ENCODE measurements around the gene CHCHD6.
A peak's percentile ranks its signal among the peaks of the same experiment; 100 is the strongest.

CHCHD6 gene

GRCh38 chr3:126992216-126992615 lies 288.2 kb downstream of the CHCHD6 start:
- Mint-ChIP-seq H3K27ac (peak overlapping the region; percentile 9), H3K4me3 (no peak overlapping the region), H3K27me3 (no peaks in the 10 kb centered on the region), H3K9me3 (no peaks in the 10 kb centered on the region), H3K4me1 (peaks cover 24 to 35% of the 10 kb centered on the region in 2 donors), H3K36me3 (peaks cover 35 to 46% of the 10 kb centered on the region in 2 donors)
- no peak for ATAC-seq (replicated peaks)
- DNase-seq, result no peak

GRCh38 chr3:126992776-126993175 lies 288.7 kb downstream of the CHCHD6 start:
- ATAC-seq (replicated peaks) (no peak), DNase-seq (no peak)
- Mint-ChIP-seq H3K27me3 (no peaks in the 10 kb centered on the region), H3K36me3 (peaks cover 35 to 47% of the 10 kb centered on the region in 2 donors), H3K27ac (no peak overlapping the region), H3K4me1 (peaks cover 21 to 36% of the 10 kb centered on the region in 2 donors), H3K4me3 (no peak overlapping the region), H3K9me3 (no peaks in the 10 kb centered on the region)

GRCh38 chr3:126993436-126993835 lies 289.4 kb downstream of the CHCHD6 start:
- peaks cover 21 to 42% of the 10 kb centered on the region in 2 donors for H3K4me1 Mint-ChIP-seq
- ATAC-seq (replicated peaks) (no peak), DNase-seq (no peak)
- H3K9me3 Mint-ChIP-seq, result no peaks in the 10 kb centered on the region
- no peaks in the 10 kb centered on the region for H3K27me3 Mint-ChIP-seq
- peaks cover 37 to 53% of the 10 kb centered on the region in 2 donors for H3K36me3 Mint-ChIP-seq
- H3K27ac Mint-ChIP-seq, result no peak overlapping the region
- no peak overlapping the region for H3K4me3 Mint-ChIP-seq

- Mint-ChIP-seq H3K9me3 (no peaks in the 10 kb centered on the region), H3K4me1 (peaks cover 21 to 42% of the 10 kb centered on the region in 2 donors), H3K27me3 (no peaks in the 10 kb centered on the region), H3K4me3 (peak overlapping the region; percentile 29 to 50), H3K36me3 (peaks cover 33 to 45% of the 10 kb centered on the region in 2 donors), H3K27ac (peak overlapping the region; percentile 69)
- DNase-seq, result no peak
- peak; percentile 49 to 71 for ATAC-seq (replicated peaks)
Measured at GRCh38 chr3:126994661-126995245, 290.7 kb downstream of the CHCHD6 start.

GRCh38 chr3:126995254-126995780 lies 291.3 kb downstream of the CHCHD6 start:
- ATAC-seq (replicated peaks), result peak; percentile 38 to 53
- H3K4me3 Mint-ChIP-seq, result no peak overlapping the region
- peaks cover 33 to 45% of the 10 kb centered on the region in 2 donors for H3K36me3 Mint-ChIP-seq
- H3K27ac Mint-ChIP-seq, result peak overlapping the region; percentile 69
- no peak for DNase-seq
- no peaks in the 10 kb centered on the region for H3K27me3 Mint-ChIP-seq
- H3K9me3 Mint-ChIP-seq, result no peaks in the 10 kb centered on the region
- H3K4me1 Mint-ChIP-seq, result peaks cover 21 to 42% of the 10 kb centered on the region in 2 donors

- Mint-ChIP-seq H3K4me3 (no peak overlapping the region), H3K9me3 (no peaks in the 10 kb centered on the region), H3K27me3 (no peaks in the 10 kb centered on the region), H3K27ac (no peak overlapping the region), H3K36me3 (peaks cover 28 to 38% of the 10 kb centered on the region in 2 donors), H3K4me1 (peaks cover 17 to 36% of the 10 kb centered on the region in 2 donors)
- ATAC-seq (replicated peaks) (no peak), DNase-seq (no peak)
Measured at GRCh38 chr3:126995926-126996512, 292.0 kb downstream of the CHCHD6 start.

GRCh38 chr3:126996905-126997304 lies 292.9 kb downstream of the CHCHD6 start:
- Mint-ChIP-seq H3K36me3 (peaks cover 24 to 34% of the 10 kb centered on the region in 2 donors), H3K4me1 (peaks cover 15 to 33% of the 10 kb centered on the region in 2 donors), H3K27ac (no peak overlapping the region), H3K4me3 (no peak overlapping the region), H3K27me3 (no peaks in the 10 kb centered on the region), H3K9me3 (no peaks in the 10 kb centered on the region)
- no peak for DNase-seq
- no peak for ATAC-seq (replicated peaks)

GRCh38 chr3:126997455-126998038 lies 293.5 kb downstream of the CHCHD6 start:
- Mint-ChIP-seq H3K4me1 (peaks cover 18 to 39% of the 10 kb centered on the region in 2 donors), H3K36me3 (peaks cover 19 to 31% of the 10 kb centered on the region in 2 donors), H3K4me3 (no peak overlapping the region), H3K9me3 (no peaks in the 10 kb centered on the region), H3K27ac (no peak overlapping the region), H3K27me3 (no peaks in the 10 kb centered on the region)
- no peak for DNase-seq
- no peak for ATAC-seq (replicated peaks)

GRCh38 chr3:126998320-126998719 lies 294.3 kb downstream of the CHCHD6 start:
- DNase-seq (no peak), ATAC-seq (replicated peaks) (no peak)
- H3K4me1 Mint-ChIP-seq, result peaks cover 16 to 41% of the 10 kb centered on the region in 2 donors
- no peaks in the 10 kb centered on the region for H3K9me3 Mint-ChIP-seq
- no peak overlapping the region for H3K4me3 Mint-ChIP-seq
- no peak overlapping the region for H3K27ac Mint-ChIP-seq
- peaks cover 20 to 31% of the 10 kb centered on the region in 2 donors for H3K36me3 Mint-ChIP-seq
- no peaks in the 10 kb centered on the region for H3K27me3 Mint-ChIP-seq

GRCh38 chr3:126998728-126999127 lies 294.7 kb downstream of the CHCHD6 start:
- no peak for DNase-seq
- H3K36me3 Mint-ChIP-seq, result peaks cover 21 to 32% of the 10 kb centered on the region in 2 donors
- no peaks in the 10 kb centered on the region for H3K27me3 Mint-ChIP-seq
- peaks cover 15 to 38% of the 10 kb centered on the region in 2 donors for H3K4me1 Mint-ChIP-seq
- no peak overlapping the region for H3K27ac Mint-ChIP-seq
- H3K4me3 Mint-ChIP-seq, result no peak overlapping the region
- H3K9me3 Mint-ChIP-seq, result no peaks in the 10 kb centered on the region
- ATAC-seq (replicated peaks), result no peak

GRCh38 chr3:126999383-126999782 lies 295.3 kb downstream of the CHCHD6 start:
- no peak for DNase-seq
- no peak for ATAC-seq (replicated peaks)
- Mint-ChIP-seq H3K9me3 (no peaks in the 10 kb centered on the region), H3K4me3 (no peak overlapping the region), H3K36me3 (peaks cover 20 to 31% of the 10 kb centered on the region in 2 donors), H3K4me1 (peaks cover 10 to 32% of the 10 kb centered on the region in 2 donors), H3K27ac (no peak overlapping the region), H3K27me3 (no peaks in the 10 kb centered on the region)

GRCh38 chr3:127000119-127000518 lies 296.1 kb downstream of the CHCHD6 start:
- ATAC-seq (replicated peaks) (no peak), DNase-seq (no peak)
- no peak overlapping the region for H3K27ac Mint-ChIP-seq
- no peaks in the 10 kb centered on the region for H3K9me3 Mint-ChIP-seq
- no peaks in the 10 kb centered on the region for H3K27me3 Mint-ChIP-seq
- peaks cover 5 to 24% of the 10 kb centered on the region in 2 donors for H3K4me1 Mint-ChIP-seq
- H3K4me3 Mint-ChIP-seq, result no peak overlapping the region
- peaks cover 15 to 27% of the 10 kb centered on the region in 2 donors for H3K36me3 Mint-ChIP-seq

GRCh38 chr3:127000761-127001160 lies 296.7 kb downstream of the CHCHD6 start:
- H3K36me3 Mint-ChIP-seq, result peaks cover 14 to 27% of the 10 kb centered on the region in 2 donors

GRCh38 chr3:127001486-127002194 lies 297.6 kb downstream of the CHCHD6 start:
- Mint-ChIP-seq H3K27me3 (no peaks in the 10 kb centered on the region), H3K36me3 (peaks cover 14 to 23% of the 10 kb centered on the region in 2 donors), H3K27ac (no peak overlapping the region), H3K9me3 (no peaks in the 10 kb centered on the region), H3K4me3 (no peak overlapping the region), H3K4me1 (peaks cover 3 to 19% of the 10 kb centered on the region in 2 donors)
- ATAC-seq (replicated peaks) (no peak), DNase-seq (no peak)

More at GRCh38 chr3:127000761-127001160, 296.7 kb downstream of the CHCHD6 start:
- no peak overlapping the region for H3K4me3 Mint-ChIP-seq
- DNase-seq, result no peak
- ATAC-seq (replicated peaks), result no peak
- H3K4me1 Mint-ChIP-seq, result peaks cover 3 to 19% of the 10 kb centered on the region in 2 donors
- H3K27me3 Mint-ChIP-seq, result no peaks in the 10 kb centered on the region
- no peak overlapping the region for H3K27ac Mint-ChIP-seq
- no peaks in the 10 kb centered on the region for H3K9me3 Mint-ChIP-seq

Data from stimulated activated naive B cell treated with anti-CD40 and anti-IgM and Interleukin-4, amounts not matched to agents 10 μg/mL and 1 μg/mL and 100 μg/mL, for 72 hours (primary cell).